Hematopoietic multipotent progenitor cell treated with erythropoietin and hydrocortisone succinate and interleukin-3 and kit ligand, for 15 days (in vitro differentiated cells): ENCODE results near the gene TBCD.
"Not testable (repeated sequence)": the region's sequence is repeated elsewhere in the genome, so short reads cannot be mapped to it uniquely, and the experiment has no call there.

Experiments used
- DNase-seq: peaks from one replicate; pipeline ENCODE4 v3.0.0-alpha.2; 2015; ENCODE audit warnings: low spot score

Gene TBCD

GRCh38 chr17:82940226-82941020 is 188.6 kb downstream of the TBCD start:
- DNase-seq, result no peak

GRCh38 chr17:82941021-82942001 is 189.4 kb downstream of the TBCD start:
- no peak for DNase-seq

GRCh38 chr17:82942166-82943130 is 190.6 kb downstream of the TBCD start:
- DNase-seq, result no peak

GRCh38 chr17:82943339-82943738 is 191.5 kb downstream of the TBCD start:
- no peak for DNase-seq

- DNase-seq, result no peak
Observed at GRCh38 chr17:82943751-82944150, 191.9 kb downstream of the TBCD start.

- no peak for DNase-seq
Observed at GRCh38 chr17:82944990-82945389, 193.1 kb downstream of the TBCD start.

GRCh38 chr17:82946081-82946480 is 194.2 kb downstream of the TBCD start:
- DNase-seq, result no peak

- DNase-seq, result no peak
Observed at GRCh38 chr17:82947051-82947991, 195.5 kb downstream of the TBCD start.

- DNase-seq, result no peak
Observed at GRCh38 chr17:82948081-82948511, 196.2 kb downstream of the TBCD start.

GRCh38 chr17:82948957-82949356 is 197.1 kb downstream of the TBCD start:
- no peak for DNase-seq

GRCh38 chr17:82949361-82949760 is 197.5 kb downstream of the TBCD start:
- DNase-seq, result no peak

GRCh38 chr17:82949984-82950383 is 198.1 kb downstream of the TBCD start:
- no peak for DNase-seq

GRCh38 chr17:82950525-82951102 is 198.7 kb downstream of the TBCD start:
- DNase-seq, result no peak

- no peak for DNase-seq
Observed at GRCh38 chr17:82952019-82952418, 200.2 kb downstream of the TBCD start.

- not testable (repeated sequence) for DNase-seq
Observed at GRCh38 chr17:82955106-82955505, 203.2 kb downstream of the TBCD start.

- not testable (repeated sequence) for DNase-seq
Observed at GRCh38 chr17:82955627-82956026, 203.8 kb downstream of the TBCD start.

GRCh38 chr17:82956146-82956725 is 204.4 kb downstream of the TBCD start:
- DNase-seq, result no peak

GRCh38 chr17:82956726-82957468 is 205.0 kb downstream of the TBCD start:
- no peak for DNase-seq

- no peak for DNase-seq
Observed at GRCh38 chr17:82957469-82957795, 205.6 kb downstream of the TBCD start.
